GDM1 (cell line): Measurements from ENCODE around the gene BMPR1A.
"Not testable (repeated sequence)": the region's sequence is repeated elsewhere in the genome, so short reads cannot be mapped to it uniquely, and the experiment has no call there.

Source experiments
- DNase-seq: peaks from one replicate; lab custom pipeline; 2025; lab: John Stamatoyannopoulos, UW

The BMPR1A gene

DNA sequence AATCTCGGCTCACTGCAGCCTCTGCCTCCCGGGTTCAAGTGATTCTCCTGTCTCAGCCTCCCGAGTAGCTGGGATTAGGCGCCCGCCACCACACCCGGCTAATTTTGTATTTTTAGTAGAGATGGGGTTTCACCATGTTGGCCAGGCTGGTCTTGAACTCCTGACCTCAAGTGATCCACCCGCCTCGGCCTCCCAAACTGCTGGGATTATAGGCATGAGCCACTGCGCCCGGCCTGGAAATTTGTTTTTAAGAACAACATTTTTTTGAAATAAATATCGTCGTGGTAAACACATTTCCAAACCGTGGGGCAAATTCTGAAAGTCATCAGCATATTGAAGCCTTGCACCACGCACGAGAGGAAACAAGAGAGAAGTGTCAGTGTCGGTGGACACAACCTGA, 183.7 kb downstream of the BMPR1A start:
- DNase-seq = not testable (repeated sequence)

DNA sequence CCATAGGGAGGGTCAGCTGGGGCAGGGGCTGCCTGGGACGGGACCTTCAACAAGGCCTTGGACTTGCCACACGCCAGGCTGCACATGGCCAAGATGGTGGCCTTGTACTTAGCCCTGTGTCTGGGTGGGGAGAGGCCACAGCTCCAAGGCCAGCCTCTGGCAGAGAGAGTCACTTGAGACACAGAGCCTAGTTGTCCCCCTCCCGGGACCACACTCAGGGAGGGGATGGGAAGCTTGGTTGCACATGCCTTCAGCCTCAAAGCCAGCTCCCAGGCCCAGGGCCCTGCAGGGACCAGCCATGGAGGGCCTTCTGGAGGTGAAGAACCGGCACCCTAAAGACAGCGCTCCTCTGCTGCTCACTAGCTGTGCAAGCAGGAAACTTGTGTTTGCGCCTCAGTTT, 184.3 kb downstream of the BMPR1A start:
- no peak for DNase-seq

DNA sequence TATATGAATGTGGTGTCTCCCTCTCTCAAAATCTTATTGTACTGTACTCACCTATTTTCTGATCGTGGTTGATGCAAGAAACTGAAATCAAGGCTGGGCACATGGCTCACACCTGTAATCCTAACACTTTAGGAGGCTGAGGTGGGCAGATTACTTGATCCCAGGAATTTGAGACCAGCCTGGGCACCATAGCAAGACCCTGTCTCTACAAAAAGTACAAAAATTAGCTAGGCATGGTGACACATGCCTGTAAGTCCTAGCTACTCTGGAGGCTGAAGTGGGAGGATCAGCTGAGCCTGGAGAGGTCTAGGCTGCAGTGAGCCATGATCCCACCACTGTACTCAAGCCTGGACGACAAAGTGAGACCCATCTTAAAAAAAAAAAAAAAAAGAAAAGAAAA, 185.0 kb downstream of the BMPR1A start:
- no peak for DNase-seq

GRCh38 chr10:86941991-86942421, 185.6 kb downstream of the BMPR1A start:
- no peak for DNase-seq

GRCh38 chr10:86942441-86943315, 186.3 kb downstream of the BMPR1A start:
- DNase-seq = no peak

DNA sequence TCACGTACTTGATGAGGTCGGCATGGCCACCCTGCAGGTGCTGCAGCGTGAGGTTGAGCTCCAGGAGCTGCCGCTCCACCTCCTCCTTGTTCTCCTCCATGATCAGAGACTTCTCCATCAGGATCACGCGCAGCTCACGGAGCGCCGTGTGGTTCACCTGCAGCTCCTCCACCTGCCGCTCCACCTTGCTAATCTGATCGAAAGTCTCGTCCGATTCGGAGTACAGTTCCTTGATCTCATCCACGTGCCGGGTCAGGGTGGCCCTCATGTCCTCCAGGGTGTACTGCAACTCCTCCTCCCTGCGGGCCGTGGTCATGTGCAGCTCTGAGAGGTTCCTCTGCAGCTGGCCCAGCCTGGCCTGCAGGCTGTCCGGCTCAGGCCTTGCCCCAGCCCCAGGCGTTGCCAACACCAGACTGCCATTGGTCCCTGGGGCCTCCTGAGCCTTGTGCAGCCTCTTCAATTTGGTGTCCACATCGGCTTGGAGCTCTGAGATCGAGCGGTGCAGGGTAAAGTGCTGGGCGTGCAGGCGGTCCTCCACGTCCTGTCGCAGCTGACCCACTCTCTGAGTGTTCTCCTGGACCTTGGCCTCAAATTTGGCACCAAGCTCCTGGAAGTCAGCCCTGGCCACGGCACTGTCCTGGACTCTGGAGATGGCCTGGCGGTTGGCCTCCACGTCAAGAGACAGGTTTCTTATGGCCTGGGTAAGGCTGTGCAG, 187.1 kb downstream of the BMPR1A start:
- no peak for DNase-seq

GRCh38 chr10:86944031-86944419, 187.6 kb downstream of the BMPR1A start:
- no peak for DNase-seq

GRCh38 chr10:86944471-86944870, 188.1 kb downstream of the BMPR1A start:
- no peak for DNase-seq

DNA sequence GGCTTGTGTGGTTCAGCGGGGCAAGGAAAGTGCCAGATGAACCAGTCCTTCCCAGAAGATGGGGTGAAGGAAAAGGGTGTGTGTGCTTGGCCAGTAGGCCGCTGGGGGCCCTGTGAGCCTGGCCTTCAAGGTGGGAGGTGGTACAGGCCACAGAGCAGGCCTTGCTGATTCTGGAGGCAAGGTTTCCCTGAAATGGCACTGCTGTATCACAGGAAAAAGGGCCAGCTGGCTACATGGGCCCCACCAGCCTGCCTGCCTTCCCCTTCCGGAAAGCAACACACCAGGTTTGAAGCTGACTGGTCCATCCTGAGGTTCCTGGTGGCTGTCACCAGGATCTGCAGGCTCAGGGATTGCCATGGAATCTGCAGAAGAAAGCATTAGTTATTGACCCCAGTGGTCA, 188.5 kb downstream of the BMPR1A start:
- no peak for DNase-seq

- DNase-seq = no peak
Measured at GRCh38 chr10:86945361-86946212, 189.2 kb downstream of the BMPR1A start.

DNA sequence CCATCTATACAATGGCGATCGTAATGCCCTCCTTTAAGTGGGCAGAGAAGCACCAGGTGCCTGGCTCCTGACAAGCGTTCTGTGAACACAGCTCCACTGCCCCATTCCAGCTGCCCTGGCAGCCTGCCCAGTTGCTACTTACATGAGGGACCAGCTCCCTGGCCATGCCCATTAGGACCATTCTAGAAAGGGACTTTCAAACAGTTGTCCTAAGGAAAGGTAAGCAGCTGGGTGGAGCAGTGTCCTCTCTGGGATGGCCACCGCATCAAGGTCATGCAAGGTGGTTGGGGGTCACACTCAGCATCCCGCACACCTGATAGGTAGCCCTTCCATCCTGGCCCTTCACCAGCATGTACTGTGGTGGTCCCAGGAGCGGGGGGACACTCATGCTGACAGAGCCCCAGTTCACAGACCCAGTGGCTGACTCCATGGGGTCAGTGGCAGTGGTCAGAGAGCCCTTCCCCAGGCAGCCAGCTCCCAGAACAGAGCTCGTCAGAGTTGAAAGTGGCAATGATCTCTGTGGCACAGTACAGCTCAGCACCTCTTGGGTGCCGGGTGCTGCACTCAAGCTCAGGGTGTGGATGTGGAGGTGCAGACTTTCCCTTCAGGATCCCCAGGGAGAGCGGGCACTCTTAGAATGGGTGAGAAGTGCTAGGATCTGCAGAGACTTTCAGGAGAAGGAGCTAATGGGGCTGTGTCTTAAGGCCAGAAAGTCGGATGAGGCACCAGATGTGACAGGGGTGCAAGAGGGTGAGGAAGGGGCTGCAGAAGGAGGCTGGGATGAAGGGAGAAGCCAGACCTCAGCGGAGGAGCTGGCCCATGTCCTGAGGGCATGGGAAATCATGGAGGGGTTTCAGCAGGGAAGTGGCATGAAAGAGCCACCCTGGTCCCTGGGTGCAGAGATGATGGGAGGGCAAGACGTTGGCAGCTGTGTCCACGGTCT, 190.1 kb downstream of the BMPR1A start:
- DNase-seq = no peak

GRCh38 chr10:86947806-86948205, 191.4 kb downstream of the BMPR1A start:
- not testable (repeated sequence) for DNase-seq

- DNase-seq = no peak
Measured at GRCh38 chr10:86950349-86950748, 193.9 kb downstream of the BMPR1A start.

DNA sequence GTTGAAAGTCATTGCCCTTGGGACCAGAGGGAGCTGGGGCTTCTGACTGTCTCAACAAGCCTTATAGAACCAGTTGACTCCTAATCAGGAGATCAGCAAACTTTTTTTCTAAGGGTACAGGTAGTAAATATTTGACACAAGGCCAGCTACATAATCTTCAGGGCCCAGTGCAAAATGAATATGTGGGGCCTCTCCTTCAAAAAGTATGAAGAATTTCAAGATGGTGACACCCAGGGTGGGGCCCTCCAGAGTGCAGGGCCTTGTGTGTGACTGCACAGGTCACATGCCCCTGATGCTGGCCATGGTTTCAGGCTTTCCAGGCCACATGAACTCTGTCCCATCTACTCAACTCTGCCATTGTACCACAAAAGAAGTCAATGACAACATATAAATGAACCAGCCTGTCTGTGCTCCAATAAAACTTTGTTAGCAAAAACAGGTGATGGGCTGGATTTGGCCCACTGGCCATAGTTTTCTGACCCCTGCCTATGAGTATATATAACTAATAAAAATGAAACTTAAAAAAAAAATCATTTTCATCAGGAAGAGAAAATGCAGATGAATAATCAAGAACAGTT, 194.9 kb downstream of the BMPR1A start:
- no peak for DNase-seq

DNA sequence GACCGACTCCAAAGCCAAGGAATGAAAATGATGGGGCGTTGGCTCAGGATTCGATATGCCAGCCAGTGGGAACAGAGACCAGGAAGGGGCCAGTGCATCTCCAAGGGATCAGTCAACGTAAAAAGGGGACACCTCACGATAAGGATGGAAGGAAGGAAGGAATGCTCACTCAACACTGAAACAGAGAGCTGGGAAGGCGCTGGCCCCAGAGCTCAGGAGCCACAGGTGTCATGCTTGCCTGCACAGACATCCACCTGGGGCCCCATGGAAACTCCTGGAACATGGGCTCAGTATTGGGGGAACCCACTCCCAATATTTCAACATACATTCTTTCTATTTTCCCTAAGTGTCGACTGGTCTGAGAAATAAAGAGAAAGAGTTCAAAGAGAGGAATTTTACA, 195.7 kb downstream of the BMPR1A start:
- DNase-seq = no peak

GRCh38 chr10:86952697-86953096, 196.3 kb downstream of the BMPR1A start:
- DNase-seq = not testable (repeated sequence)

- DNase-seq = no peak
Measured at GRCh38 chr10:86953747-86954680, 197.6 kb downstream of the BMPR1A start.

GRCh38 chr10:86954681-86955500, 198.5 kb downstream of the BMPR1A start:
- no peak for DNase-seq
